DOHH2 (cell line): ENCODE measurements around the gene MYO7B.

ENCODE experiments used
- H3F3A ChIP-seq: fragments of 200-600 bp; sonication (generic), shearing (Covaris generic); 2 replicates; pipeline ENCODE4 v1.6.0; 2016; ENCODE audit warnings: antibody characterized with exemption, mild to moderate bottlenecking; ENCODE audit not compliant: control insufficient read depth, insufficient read depth
- H3K27ac ChIP-seq: fragments of 200-600 bp; sonication (generic); 2 replicates; pipeline ENCODE4 v1.5.1; 2014; ENCODE audit warnings: low read depth, mild to moderate bottlenecking, low read length, moderate library complexity
- H3K27me3 ChIP-seq: fragments of 200-600 bp; sonication (generic); 2 replicates; pipeline ENCODE4 v1.6.1; 2014; ENCODE audit warnings: mild to moderate bottlenecking, low read length, mixed read lengths; ENCODE audit not compliant: control insufficient read depth
- H3K36me3 ChIP-seq: fragments of 200-600 bp; sonication (generic); 2 replicates; pipeline ENCODE4 v1.6.1; 2014; ENCODE audit warnings: mild to moderate bottlenecking, low read length, moderate library complexity, mixed read lengths; ENCODE audit not compliant: control insufficient read depth
- H3K4me1 ChIP-seq: fragments of 200-600 bp; sonication (generic); 2 replicates; pipeline ENCODE4 v1.6.1; 2014; ENCODE audit warnings: mild to moderate bottlenecking, low read length, mixed read lengths; ENCODE audit not compliant: control insufficient read depth
- H3K4me2 ChIP-seq: fragments of 200-600 bp; sonication (generic); 2 replicates; pipeline ENCODE4 v1.6.0; 2014; ENCODE audit warnings: mild to moderate bottlenecking, low read length, moderate library complexity
- H3K4me3 ChIP-seq: fragments of 200-600 bp; sonication (generic); 2 replicates; pipeline ENCODE4 v1.5.1; 2014; ENCODE audit warnings: mild to moderate bottlenecking, low read length, mixed read lengths
- H3K79me2 ChIP-seq: fragments of 200-600 bp; sonication (generic); 2 replicates; pipeline ENCODE4 v1.6.1; 2014; ENCODE audit warnings: mild to moderate bottlenecking, low read length, mixed read lengths; ENCODE audit not compliant: control insufficient read depth
- H3K9me2 ChIP-seq: fragments of 200-600 bp; sonication (generic); replicated peaks from 2 replicates; pipeline ENCODE4 v1.6.1; 2014; ENCODE audit warnings: mild to moderate bottlenecking, low read length, mixed read lengths; ENCODE audit not compliant: control insufficient read depth
- H3K9me3 ChIP-seq: fragments of 200-600 bp; sonication (generic); 2 replicates; pipeline ENCODE4 v1.6.1; 2014; ENCODE audit warnings: antibody characterized with exemption, low read length, mixed read lengths; ENCODE audit not compliant: control insufficient read depth, insufficient read depth
- H4K20me1 ChIP-seq: fragments of 200-600 bp; sonication (generic); 2 replicates; pipeline ENCODE4 v1.6.0; 2014; ENCODE audit warnings: low read depth, mild to moderate bottlenecking, antibody characterized with exemption, low read length, moderate library complexity; ENCODE audit not compliant: control insufficient read depth, insufficient read depth
- EZH2phosphoT487 ChIP-seq: fragments of 200-600 bp; sonication (generic); IDR thresholded peaks from 2 replicates; pipeline ENCODE4 v1.6.1; 2017; ENCODE audit warnings: borderline replicate concordance, mild to moderate bottlenecking, antibody characterized with exemption, low read length, moderate library complexity, mixed read lengths
- TF ChIP-seq, protein P1 (sequence below): fragments of 200-600 bp; sonication (generic); IDR thresholded peaks from one replicate; pipeline ENCODE4 v1.5.1; 2014; ENCODE audit warnings: antibody characterized with exemption, mild to moderate bottlenecking, low read depth, low read length; ENCODE audit not compliant: poor library complexity, severe bottlenecking

Gene MYO7B

GRCh38 chr2:127581516-127582490, 46.3 kb downstream of the MYO7B start:
- Histone ChIP-seq H3K9me2 (no peaks in the 10 kb centered on the region), H3K27me3 (peaks cover 5% of the 10 kb centered on the region; the same call in 1 of the 2 replicates), H3K36me3 (no peaks in the 10 kb centered on the region), H3K4me2 (no peak overlapping the region), H4K20me1 (no peaks in the 10 kb centered on the region), H3K4me3 (no peak overlapping the region), H3K79me2 (no peaks in the 10 kb centered on the region), H3K9me3 (no peaks in the 10 kb centered on the region), H3F3A (no peaks in the 10 kb centered on the region), H3K27ac (no peak overlapping the region), H3K4me1 (peaks cover 30% of the 10 kb centered on the region)
- TF ChIP-seq, protein P1, sequence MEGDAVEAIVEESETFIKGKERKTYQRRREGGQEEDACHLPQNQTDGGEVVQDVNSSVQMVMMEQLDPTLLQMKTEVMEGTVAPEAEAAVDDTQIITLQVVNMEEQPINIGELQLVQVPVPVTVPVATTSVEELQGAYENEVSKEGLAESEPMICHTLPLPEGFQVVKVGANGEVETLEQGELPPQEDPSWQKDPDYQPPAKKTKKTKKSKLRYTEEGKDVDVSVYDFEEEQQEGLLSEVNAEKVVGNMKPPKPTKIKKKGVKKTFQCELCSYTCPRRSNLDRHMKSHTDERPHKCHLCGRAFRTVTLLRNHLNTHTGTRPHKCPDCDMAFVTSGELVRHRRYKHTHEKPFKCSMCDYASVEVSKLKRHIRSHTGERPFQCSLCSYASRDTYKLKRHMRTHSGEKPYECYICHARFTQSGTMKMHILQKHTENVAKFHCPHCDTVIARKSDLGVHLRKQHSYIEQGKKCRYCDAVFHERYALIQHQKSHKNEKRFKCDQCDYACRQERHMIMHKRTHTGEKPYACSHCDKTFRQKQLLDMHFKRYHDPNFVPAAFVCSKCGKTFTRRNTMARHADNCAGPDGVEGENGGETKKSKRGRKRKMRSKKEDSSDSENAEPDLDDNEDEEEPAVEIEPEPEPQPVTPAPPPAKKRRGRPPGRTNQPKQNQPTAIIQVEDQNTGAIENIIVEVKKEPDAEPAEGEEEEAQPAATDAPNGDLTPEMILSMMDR = no peak
- no peak for TF ChIP-seq EZH2phosphoT487

GRCh38 chr2:127582863-127583861, 47.7 kb downstream of the MYO7B start:
- H3K9me2 ChIP-seq = no peaks in the 10 kb centered on the region
- H3K27me3 ChIP-seq = peaks cover 5% of the 10 kb centered on the region; the same call in 1 of the 2 replicates
- H3K79me2 ChIP-seq = no peaks in the 10 kb centered on the region
- no peaks in the 10 kb centered on the region for H3K36me3 ChIP-seq
- peaks cover 20% of the 10 kb centered on the region for H3K4me1 ChIP-seq
- H4K20me1 ChIP-seq = no peaks in the 10 kb centered on the region
- TF ChIP-seq EZH2phosphoT487 = no peak
- TF ChIP-seq, protein P1 = no peak
- H3K4me2 ChIP-seq = no peak overlapping the region
- H3K4me3 ChIP-seq = no peak overlapping the region
- no peaks in the 10 kb centered on the region for H3K9me3 ChIP-seq
- H3F3A ChIP-seq = no peaks in the 10 kb centered on the region
- H3K27ac ChIP-seq = no peak overlapping the region

DNA sequence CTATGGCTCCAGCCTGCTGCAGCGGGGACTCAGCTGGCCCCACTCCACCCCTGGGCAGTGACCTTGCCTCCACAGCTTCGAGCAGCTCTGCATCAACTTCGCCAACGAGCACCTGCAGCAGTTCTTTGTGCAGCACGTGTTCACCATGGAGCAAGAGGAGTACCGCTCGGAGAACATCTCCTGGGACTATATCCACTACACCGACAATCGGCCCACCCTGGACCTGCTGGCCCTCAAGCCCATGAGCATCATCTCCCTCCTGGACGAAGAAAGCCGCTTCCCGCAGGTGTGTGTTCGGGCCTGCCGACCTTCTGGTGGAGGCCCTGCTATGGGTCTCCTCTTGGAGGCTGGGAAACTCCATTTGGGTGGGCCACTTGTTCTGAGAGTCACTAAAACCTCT, 48.6 kb downstream of the MYO7B start:
- Histone ChIP-seq H3K27me3 (peaks cover 5% of the 10 kb centered on the region; the same call in 1 of the 2 replicates), H3K27ac (no peak overlapping the region)

More for the DNA sequence above, 48.6 kb downstream of the MYO7B start:
- TF ChIP-seq, protein P1 = no peak
- TF ChIP-seq EZH2phosphoT487 = no peak
- no peaks in the 10 kb centered on the region for H3K36me3 ChIP-seq
- H3K4me2 ChIP-seq = no peak overlapping the region
- H3K4me3 ChIP-seq = no peak overlapping the region
- no peaks in the 10 kb centered on the region for H3F3A ChIP-seq
- no peaks in the 10 kb centered on the region for H3K9me3 ChIP-seq
- peaks cover 11% of the 10 kb centered on the region for H3K4me1 ChIP-seq
- no peaks in the 10 kb centered on the region for H3K9me2 ChIP-seq
- no peaks in the 10 kb centered on the region for H3K79me2 ChIP-seq
- H4K20me1 ChIP-seq = no peaks in the 10 kb centered on the region
